Skin epidermis (tissue), 12 donors: ENCODE results near the gene ALDH5A1.

Experiments
- H3K27ac ChIP-seq, 21 experiments: fragments of 200-600 bp; sonication (generic) in 11 of 21; one replicate each; pipeline ENCODE4 v1.5.0; 2020; ENCODE audit warnings: mild to moderate bottlenecking in 3 of 21, inconsistent platforms in 2 of 21, moderate library complexity in 2 of 21
- H3K4me3 ChIP-seq, 7 experiments: fragments of 200-600 bp; sonication (generic) in 2 of 7; one replicate each; pipeline ENCODE4 v1.5.0; 2020; ENCODE audit warnings: inconsistent platforms in 2 of 7, mild to moderate bottlenecking in 2 of 7, moderate library complexity in 1 of 7

ALDH5A1 gene

DNA sequence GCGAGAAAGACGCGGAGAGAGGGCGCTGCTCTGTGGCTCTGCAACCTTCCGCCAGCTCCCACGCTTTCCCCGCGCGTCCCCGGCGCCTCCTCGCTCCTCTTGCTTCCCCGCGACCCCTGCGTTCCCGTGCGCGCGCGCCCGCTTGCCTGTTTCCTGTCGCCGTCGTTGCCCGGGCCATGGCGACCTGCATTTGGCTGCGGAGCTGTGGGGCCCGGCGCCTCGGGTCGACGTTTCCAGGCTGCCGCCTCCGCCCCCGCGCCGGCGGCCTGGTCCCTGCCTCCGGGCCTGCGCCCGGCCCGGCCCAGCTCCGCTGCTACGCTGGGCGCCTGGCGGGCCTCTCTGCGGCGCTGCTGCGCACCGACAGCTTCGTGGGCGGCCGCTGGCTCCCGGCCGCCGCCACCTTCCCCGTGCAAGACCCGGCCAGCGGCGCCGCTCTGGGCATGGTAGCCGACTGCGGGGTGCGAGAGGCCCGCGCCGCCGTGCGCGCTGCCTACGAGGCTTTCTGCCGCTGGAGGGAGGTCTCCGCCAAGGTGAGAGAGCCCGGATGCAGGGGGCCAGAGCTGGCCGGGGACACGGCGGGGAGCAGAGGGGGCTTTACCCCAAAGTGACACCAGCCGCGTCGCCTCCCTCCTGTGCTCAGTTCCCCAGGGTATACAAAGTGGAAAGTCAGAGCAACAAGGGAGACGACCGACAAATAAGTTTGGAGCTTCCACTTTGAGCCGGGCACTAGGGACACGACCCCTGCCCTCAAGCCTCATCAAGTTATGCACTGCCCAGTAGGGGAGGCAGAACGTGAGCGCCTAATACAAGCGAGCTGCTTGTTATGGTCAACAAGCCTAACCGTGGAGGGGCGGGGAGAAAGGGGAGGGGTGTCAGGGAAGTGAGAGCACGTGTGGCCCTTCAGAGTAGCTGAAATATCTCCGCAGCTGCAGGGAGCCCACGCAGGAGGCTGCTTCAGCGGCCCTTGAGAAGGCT is at the start of gene ALDH5A1:
Gene ALDH5A1, plus strand, starts transcription at position 149 of the 975 bp plus-strand sequence. Its CDS starts 28 bp downstream, at position 177.
- Histone ChIP-seq H3K4me3 (peak within 1 kb of the TSS; percentile 43 to 74 (median 59)), H3K27ac (peak within 1 kb of the TSS in 20 of 21 experiments; percentile 15 to 83 (median 68))

DNA sequence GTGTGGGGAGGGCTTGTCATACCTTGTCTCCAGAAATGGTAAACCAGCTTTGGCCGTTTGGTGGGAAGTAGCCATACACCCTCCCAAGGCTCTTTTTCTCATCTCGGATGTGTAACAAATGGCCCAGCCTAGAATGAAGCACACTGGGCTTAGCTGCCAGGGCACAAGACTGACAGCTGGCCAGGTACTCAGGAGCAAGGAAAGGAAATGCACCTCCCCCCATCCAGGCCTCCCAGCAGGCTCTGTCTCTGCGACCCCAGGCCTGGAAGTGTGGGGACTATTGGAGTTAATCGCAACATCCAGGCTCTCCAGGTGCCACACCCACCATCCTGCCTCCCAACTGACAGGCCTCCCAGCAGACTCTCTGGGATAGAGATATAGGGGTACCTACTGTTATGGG is 49.1 kb upstream of the ALDH5A1 start:
- H3K27ac ChIP-seq = no peak overlapping the region

DNA sequence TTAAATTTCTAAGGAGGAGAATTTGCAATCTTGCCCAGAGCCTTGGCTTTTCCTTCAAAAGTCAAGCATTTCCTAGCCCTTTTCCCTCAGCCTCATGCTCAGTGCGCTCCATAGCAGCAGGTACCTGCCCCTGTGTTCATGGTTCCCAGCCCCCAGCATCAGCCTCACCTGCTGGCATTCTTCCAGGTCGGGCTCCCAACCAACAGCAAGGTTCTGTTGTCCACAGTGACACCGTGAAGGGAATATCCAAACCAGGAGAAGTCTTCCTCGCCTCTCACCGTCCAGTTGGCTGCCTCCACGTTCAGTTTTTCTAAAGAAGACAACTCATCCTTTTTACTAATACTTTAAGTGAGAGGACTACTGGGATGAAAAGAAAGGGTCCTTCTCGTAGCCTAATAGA is 48.1 kb upstream of the ALDH5A1 start:
- no peak overlapping the region for H3K4me3 ChIP-seq
- H3K27ac ChIP-seq = no peak overlapping the region

More for the DNA sequence above, 49.1 kb upstream of the ALDH5A1 start:
- H3K4me3 ChIP-seq = no peak overlapping the region

DNA sequence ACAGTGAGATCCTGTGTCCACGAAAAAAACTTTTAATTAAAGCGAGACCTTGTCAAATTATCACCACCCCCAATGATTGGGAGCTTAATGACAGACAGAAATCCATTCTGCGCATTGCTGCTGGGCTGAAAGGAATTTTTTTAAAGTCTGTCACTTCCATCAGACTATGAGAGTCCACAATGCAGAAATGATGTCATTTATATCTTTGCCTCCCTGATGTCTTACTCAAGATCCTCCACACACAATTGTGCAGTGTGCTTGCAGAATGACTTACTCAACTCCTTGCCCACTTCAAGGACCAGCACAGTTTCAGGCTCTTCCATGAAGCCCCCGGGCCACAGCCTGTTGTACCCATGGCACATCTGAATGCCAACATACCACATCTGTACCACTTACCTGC is 46.4 kb upstream of the ALDH5A1 start:
- no peak overlapping the region for H3K4me3 ChIP-seq
- peak overlapping the region in 1 of 21 experiments; percentile 7 for H3K27ac ChIP-seq

DNA sequence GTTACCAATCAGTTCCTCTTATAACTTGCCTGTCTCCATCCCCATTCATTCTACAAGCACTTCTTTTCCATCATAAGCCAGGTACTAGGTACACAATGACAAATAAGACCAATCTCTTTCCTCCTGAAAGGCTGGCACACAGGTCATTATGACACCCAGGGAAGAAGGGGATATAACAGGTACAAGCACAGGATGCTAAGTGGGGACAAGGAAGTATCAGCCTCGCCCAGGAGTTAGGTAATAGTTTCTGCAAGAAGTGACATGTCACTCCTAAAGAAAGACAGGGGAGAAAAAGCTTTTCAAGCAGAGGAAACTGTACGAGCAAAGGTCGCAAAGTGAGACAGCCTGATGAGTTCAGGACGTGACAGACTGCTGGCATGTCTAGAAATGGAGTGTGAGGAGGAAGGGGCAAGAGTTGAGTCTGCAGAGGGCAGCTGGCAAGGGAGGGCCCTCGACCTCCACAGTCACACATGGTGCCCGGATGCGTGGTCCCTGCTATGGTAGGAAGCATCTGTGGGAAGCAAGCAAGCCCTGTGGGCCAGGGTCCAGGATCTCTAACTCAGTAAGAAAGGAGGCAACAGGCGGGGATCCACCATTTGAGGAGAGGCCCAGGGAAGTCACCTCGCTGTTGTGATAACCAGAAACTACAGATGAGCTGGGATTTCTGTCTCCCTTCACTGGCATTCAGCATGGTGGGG is 45.8 kb upstream of the ALDH5A1 start:
- Histone ChIP-seq H3K27ac (peak overlapping the region in 6 of 21 experiments; percentile 12 to 69 (median 44)), H3K4me3 (no peak overlapping the region)

DNA sequence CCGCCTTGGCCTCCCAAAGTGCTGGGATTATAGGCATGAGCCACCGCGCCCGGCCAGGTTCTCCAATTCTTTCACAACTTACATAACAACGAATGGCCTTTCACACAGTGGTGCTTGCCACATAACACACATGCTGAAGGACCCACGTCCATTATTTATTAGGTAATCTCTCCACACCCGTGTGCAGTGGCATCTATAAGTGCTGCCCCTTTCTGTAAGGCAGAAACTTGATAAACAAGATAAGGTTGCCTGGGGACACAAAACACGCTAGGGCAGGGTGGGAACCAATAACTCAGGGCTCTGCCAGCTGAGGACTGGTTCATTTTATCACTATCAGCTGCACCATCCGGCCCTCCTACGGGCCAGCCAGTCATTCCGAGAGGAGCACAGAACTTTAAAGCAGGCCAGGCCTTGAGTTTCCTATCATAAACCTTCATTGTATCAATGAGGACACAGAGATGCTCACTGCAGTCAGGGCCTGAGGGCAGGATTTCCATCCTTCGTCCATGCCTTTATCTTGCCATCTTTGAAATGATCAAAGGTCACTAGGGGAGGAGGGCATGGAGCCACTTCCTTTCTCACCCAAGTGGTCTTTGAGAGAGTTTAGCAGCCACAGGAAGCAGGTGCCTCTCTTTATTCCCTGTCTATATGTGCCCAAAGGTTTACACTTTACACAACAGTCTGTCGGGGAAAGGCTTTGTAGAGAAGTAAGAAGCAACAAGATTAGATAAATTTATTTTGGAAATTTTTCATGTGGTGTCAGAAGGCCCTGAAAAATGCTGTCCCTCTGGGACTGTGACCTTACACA is 43.0 kb upstream of the ALDH5A1 start:
- no peak overlapping the region for H3K4me3 ChIP-seq
- no peak overlapping the region for H3K27ac ChIP-seq

DNA sequence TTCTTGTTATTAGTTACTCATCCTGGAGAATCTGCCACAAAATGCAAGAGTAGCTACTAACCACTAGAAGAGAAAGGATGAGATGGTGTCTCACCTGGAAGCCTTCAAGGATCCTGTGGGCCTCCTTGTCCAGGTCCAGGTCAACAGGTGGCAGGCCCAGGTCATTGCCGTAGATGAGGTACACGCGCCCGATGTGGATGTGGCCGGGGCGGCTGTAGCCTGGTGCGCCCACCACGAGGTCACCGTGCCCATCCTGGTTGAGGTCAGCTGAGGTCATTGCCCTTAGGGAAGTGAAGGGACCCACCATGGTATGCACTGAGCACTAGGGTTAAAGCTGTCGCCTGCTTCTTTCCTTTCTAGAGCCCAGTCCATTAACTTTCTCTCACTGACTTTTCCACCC is 40.8 kb upstream of the ALDH5A1 start:
- no peak overlapping the region for H3K27ac ChIP-seq
- no peak overlapping the region for H3K4me3 ChIP-seq

DNA sequence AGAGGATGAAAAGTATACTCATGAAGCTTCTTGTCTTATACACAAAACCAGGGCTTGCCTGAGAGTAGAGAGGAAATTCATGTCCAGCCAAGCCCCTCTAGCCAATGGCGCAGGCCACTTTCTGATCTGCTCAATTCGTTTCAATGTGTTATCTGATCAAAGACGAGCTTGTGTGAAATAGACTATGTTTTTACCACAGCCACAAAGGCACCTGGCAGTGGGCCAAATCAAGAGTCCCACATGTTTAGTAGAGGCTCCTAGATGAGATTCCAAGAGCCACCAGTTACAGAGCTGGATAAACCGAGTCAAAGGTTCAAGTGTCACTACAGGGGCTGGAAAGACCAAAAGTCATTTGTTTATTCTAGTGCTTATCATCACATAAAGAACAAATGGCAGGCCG is 40.3 kb upstream of the ALDH5A1 start:
- Histone ChIP-seq H3K4me3 (no peak overlapping the region), H3K27ac (no peak overlapping the region)

DNA sequence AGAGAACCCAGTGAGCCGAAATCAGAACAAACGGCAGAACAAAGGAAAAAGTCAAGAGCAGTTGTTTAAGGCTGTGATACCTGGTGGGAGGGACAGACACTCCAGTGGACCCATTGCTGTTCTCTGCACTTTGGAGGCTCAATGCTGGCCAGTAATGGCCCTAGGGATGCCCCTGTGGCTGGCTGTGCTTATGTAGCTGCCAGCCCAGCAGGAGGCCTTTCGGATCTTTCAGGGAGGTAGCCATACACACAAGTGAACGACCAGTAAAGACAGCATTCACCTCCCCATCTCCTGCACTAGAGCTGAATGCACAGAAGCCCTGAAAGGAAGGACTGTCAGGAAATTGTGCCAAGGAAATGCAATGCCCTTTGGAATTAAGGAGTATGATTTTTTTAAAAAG is 39.7 kb upstream of the ALDH5A1 start:
- Histone ChIP-seq H3K27ac (no peak overlapping the region), H3K4me3 (no peak overlapping the region)

DNA sequence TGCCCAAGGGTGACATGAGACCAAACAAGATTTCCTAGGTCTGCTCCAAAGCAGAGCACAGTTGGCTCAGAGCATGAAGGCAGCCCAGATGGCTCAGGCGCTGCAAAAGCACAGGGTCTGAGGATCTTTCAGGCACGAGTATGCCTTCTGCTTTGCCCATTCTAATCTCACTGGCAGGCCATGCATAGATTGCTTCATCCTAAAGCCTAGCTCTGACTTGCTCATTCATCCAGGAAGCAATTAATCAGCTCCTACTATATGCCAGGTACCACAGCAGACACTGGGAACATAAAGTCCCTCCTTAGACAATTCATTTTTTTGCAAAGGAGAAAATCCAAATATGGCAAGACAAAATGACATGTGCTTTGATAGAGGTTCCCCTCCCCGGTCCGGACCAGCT is 36.6 kb upstream of the ALDH5A1 start:
- Histone ChIP-seq H3K4me3 (no peak overlapping the region), H3K27ac (peak overlapping the region in 2 of 21 experiments; percentile 17 to 24)

DNA sequence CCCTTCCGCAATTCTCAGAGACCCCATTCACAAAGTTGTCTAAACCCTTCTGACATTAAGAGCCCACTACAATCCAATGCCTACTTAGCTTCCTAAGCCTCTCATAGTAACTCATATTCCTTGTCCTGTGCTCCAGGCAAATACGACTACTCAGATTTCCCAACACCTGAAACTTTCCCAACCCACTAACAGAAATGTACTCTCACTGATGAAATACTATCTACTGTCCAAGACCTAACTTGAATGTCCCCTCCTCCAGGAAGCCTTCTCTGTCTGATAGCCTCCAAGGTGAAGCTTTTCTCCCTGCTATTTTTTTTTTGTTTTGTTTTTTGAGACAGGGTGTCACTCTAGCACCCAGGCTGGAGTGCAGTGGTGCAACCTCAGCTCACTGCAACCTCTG is 35.8 kb upstream of the ALDH5A1 start:
- no peak overlapping the region for H3K4me3 ChIP-seq
- peak overlapping the region in 1 of 21 experiments; percentile 17 for H3K27ac ChIP-seq

DNA sequence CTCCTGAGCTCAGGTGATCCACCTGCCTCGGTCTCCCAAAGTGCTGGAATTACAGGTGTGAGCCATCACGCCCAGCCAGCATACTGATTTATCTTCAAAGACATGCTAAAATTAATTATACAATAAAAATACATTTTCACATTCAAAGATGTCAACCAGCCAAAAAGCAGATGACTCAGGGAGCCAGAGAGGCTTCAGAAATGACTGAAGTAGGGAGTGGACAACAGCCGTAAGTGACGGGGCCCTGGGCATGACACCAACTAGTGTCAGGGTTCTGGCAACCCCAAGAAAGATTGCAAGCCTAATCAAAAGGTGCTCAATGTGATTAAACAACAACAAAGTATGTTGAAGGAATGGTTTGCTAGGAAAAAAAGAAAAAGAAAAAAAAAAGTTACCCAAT is 33.8 kb upstream of the ALDH5A1 start:
- Histone ChIP-seq H3K27ac (no peak overlapping the region), H3K4me3 (no peak overlapping the region)

DNA sequence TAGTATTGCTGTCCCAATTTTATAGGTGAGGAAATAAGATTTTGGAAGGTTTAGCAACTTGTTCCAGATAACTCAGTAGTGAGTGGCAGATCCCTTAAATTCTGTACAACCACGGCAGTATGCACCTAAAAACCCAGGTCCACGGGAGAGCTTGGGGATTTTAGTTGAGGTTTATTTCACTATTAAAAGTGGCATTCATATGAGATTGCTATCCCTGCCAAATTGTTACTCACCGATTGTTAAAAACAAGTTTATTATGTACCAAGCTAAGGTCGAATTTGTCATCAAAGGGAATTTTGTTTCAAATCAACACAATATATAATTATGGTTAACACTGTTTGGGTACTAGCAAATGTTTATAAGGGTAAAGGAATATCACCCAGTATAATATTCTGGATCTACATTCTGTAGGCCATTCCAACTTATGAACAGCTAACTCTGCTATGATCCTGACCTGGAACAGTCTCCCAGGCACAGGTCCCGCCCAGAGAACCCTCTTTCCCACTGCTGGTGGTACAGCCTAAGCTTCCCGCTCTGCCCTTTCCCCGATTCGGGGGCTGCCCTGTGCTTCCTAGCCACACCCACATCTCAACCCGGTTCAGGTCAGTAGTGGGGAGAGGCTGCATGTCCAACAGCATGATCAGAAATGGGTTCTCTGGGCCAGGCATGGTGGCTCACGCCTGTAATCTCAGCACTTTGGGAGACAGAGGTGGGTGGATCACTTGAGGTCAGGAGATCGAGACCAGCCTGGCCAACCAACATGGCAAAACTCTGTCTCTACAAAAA is 30.3 kb upstream of the ALDH5A1 start:
- Histone ChIP-seq H3K4me3 (no peak overlapping the region), H3K27ac (no peak overlapping the region)

DNA sequence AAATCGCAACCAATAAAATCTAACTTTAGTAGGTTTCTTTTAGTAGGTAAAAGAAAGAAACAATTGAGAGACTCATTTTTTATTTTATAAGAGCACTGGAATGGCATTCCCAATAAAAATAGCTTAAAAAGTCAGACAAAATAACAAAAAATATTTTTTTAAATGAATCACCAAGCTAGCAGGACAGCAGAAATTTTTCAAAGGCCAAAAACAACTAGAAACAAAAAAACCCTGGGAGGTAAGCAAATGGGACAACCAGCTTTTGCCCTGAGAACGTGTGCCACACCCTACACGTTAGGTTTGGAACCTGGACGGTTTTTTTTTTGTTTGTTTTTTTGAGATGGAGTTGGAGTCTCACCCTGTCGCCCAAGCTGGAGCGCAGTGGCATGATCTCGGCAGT is 25.0 kb upstream of the ALDH5A1 start:
- no peak overlapping the region for H3K4me3 ChIP-seq

DNA sequence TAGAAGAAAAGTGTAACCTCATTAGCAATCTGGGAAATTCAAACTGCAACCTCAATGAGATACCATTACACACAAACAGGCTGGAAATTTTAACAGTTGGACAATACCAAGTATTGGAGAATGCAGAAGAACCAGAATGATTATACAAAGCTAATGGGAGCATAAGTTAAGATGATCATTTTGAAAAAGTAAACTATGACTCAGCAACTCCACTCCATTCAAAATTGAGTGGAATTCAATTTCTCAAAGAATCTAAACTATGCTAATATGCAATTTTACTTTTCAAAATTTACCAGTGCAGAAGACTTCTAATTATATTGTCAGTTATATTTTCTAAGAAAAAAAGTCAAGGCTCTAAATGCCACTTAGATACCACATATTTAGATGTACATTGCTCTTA is 22.6 kb upstream of the ALDH5A1 start:
- Histone ChIP-seq H3K27ac (no peak overlapping the region), H3K4me3 (no peak overlapping the region)

More for the DNA sequence above, 25.0 kb upstream of the ALDH5A1 start:
- no peak overlapping the region for H3K27ac ChIP-seq

DNA sequence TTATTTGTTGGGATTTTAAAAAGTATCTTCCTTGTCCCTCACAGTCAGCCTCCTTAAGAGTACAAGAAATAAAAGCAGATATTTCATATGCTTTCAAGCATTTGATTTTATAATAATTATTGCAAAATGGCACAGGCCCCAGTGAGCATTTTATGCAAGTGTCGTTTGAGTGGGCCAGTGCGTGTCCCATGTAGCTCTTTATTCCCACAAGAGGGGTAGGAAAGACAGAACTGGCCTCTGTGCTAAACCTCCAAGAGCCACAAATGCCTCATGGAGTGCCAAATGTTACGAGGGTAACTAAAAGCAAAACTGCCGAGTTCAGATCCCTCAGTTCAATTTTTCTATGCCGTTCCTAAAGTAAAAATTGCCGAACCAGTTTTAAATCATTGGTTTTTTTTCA is 18.1 kb upstream of the ALDH5A1 start:
- H3K27ac ChIP-seq = no peak overlapping the region

DNA sequence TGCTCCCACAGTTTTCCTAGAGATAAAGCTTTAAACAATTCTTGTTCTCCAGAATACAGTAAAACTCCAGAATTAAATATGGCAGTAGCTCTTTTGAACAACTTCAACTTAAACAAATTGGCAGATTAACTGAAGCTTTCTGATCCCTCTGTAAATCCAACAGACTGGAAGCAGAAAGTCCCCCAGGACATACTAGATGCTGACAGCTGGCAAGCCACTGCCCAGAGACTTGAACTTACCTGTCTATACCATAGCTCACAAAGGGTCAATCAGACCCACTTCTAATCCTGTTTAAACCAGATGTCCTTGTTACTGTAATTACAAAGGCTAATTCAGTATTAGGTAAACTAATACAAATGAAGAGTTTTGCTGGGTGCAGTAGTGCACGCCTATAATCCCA is 17.7 kb upstream of the ALDH5A1 start:
- Histone ChIP-seq H3K4me3 (no peak overlapping the region), H3K27ac (no peak overlapping the region)

More for the DNA sequence above, 18.1 kb upstream of the ALDH5A1 start:
- no peak overlapping the region for H3K4me3 ChIP-seq

DNA sequence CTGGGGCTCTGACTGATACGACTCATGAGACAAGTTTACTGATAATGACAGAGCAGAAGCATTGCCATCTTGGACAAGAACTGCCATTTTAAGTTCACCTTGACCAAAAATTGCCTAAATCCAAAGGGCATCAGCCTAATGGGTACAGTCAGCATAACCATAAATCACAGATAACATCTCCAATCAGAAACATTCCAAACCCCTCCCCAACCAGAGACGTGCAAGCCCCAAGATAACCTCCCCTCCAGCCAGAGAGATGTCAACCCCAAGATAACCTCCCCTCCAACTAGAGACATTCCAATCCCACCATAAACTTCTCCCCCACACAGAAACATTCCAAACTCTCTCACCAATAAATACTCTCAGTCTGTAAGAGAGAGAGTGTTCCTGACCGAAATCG is 15.9 kb upstream of the ALDH5A1 start:
- Histone ChIP-seq H3K4me3 (no peak overlapping the region), H3K27ac (no peak overlapping the region)

DNA sequence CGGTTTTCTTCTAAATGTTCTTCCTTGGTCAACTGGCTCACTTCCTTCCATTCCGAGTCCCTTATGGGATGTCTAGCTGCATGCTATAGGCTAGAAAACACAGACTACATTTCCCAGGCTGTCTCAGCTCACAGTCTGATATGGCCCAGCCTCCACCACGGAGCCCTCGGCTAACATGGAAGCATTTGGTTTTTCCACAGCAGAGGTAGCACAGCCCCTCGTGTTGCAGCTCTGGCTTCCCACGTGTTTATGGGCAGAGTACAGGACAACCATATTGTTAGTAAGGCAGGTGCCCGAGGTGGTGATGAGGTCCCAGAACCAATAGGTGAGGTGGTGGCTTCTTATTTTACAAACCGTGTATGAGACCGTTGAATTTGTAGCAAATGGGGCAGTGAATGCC is 14.1 kb upstream of the ALDH5A1 start:
- Histone ChIP-seq H3K4me3 (no peak overlapping the region), H3K27ac (no peak overlapping the region)
